ENCODE data around the gene SERINC4.

Gene SERINC4

DNA sequence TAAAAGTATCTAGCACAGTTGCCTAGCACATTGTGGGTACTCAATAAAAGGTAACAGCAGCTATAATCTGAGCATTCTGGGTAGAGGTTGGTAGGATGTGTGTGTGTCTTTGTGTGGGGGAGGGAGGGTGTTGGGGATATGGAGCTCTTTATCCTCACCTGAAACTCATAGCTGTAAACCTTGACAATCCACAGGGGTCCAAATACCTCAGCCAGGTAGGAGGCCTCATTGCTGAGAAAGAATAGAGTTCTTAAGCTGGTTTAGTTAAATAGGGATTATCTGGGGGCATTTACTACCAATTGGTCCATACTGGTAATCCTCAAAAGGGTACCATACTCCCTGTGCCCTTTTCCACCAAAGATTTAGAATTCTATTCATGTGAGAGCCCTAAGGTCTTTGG, 4.0 kb downstream of the SERINC4 start:
- DNase-seq, result no peak

DNA sequence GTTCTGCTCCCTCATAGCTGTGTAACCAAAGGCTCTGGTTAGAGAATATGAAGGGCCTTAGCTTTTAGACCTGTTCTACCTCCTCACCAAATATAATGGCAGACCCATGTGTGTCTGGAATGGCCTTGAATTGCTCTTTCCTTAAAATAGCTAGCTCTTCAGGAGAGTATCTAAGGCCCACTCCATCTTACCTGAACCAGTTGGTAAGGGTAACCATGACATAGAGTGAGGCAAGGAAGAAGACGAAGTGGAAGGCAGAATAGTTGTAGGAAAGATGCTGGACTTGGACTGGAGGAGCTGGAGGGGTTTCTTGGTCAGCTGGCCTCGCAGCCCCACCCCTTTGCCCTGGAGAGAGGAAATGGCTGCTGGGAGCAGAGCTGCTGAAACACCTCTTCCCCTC, 4.8 kb downstream of the SERINC4 start:
- DNase-seq, result no peak

- no peak for DNase-seq
Measured at GRCh38 chr15:43794269-43795037, 5.6 kb downstream of the SERINC4 start.

GRCh38 chr15:43793647-43794046, 6.4 kb downstream of the SERINC4 start:
- DNase-seq, result no peak

- DNase-seq, result peak; percentile 42
Measured at GRCh38 chr15:43792761-43793476, 7.1 kb downstream of the SERINC4 start.

- DNase-seq, result peak; percentile 100
Measured at GRCh38 chr15:43791993-43792760, 7.8 kb downstream of the SERINC4 start, which contains the start of gene SERF2. Gene SERF2 (plus strand): TSS chr15:43792320. CDS start chr15:43792377, 57 bp downstream.

- no peak for DNase-seq
Measured at GRCh38 chr15:43789409-43789808, 10.6 kb downstream of the SERINC4 start.

DNA sequence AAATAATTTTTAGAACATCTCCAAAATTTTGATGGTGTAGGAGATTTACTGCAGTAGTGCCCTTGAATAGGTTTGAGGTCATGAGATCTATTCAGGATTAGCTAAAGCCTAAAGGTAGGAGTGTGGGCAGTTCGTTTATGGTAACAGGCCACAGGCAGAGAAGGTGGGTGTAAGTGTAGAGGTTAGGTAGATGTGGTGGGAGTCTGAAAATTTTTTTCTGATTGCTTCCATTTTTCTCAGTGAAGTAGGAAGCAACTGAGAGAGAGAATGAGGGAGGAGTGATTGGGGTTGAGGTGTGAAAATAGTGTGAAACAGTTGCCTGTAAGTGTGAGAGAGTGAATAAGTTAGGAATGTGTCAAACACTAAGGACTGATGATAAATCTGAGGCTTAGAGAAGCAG, 21.0 kb downstream of the SERINC4 start:
- DNase-seq, result no peak

DNA sequence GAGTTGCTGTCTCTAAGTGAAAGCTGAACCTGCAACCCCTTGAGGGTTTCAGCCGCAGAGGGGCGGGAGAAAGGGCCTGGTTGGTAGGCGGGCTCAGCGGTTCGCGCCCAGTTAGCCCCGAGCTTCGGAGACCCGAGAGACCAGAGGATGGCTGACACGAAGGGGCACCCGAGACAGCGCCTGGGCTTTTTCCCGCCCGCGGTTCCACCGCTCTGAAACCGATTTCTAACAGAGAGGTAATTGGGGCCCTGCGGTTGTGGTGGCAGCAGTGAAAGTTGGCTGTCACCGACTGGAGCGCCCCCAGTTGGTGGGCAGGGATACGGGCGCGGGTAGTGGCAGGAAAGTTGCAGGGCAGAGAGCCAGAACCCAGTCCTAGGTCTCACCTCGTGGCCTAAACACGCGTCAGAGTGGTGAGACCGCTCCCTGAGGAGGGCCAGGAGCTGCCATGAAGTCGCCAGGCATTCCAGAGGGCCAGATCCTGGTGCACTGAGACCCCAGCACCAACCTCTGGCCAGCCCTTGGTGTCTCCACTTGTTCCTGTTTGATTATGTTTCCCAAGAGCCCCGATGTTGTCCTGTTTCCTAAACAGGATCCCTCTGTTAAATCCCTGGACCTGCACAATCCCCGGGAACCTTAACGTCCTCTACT, 22.6 kb downstream of the SERINC4 start:
- DNase-seq, result peak; percentile 88

- peak; percentile 79 for DNase-seq
Measured at GRCh38 chr15:43776718-43777266, 23.2 kb downstream of the SERINC4 start, which contains the start of gene ELL3. Gene ELL3 (minus strand): TSS chr15:43776966. CDS start chr15:43776901, 65 bp downstream.

DNA sequence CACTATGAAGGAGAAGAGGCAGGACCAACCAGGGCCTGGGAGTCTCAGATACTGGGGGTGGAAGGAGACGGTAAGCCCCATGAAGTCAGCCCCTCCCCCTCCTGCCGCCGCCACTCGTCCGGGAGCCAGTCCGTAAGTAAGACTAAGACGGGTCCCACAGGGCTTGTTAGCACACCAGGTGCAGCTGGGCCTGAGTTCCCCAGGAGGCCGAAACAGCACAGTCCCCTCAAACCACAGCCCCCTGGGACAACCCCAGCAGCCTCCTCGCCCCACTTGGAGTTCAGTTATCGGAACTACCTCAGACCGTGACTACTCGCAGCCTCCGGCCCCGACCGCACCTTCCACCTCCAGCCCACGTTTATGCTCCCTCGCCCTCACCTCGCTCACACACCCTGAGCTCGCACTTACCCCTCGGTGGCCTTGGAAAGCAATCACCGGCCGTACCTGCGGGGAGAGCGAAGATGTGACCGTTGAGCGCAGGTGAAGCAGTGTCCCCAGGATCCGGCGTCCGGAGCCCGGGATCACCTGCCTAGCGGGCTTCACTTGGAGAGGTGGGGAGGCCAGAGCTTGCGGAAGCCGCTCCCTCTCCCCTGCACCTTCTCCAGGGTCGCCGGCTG, 23.8 kb downstream of the SERINC4 start:
- no peak for DNase-seq

- DNase-seq, result no peak
Measured at GRCh38 chr15:43775411-43775965, 24.5 kb downstream of the SERINC4 start.

DNA sequence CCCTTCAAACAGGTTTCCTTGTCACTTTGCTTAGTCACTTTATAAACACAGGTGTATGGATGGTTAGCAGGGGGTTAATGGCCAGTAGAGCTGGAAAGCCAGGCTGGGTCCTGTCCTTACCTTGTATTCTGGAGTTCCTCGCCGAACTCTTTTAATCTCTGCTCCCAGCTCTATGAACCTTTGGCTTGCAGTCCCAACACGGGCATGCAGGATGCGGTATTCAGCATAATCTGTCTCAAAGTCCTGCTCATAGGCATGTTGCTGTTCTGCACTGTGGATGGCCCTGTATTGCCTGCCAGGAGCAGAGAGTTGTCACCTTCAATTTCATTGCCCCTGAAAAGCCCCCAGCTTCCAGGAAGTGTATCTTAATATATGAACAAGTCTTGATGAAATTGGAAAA, 26.0 kb downstream of the SERINC4 start:
- no peak for DNase-seq

- DNase-seq, result no peak
Measured at GRCh38 chr15:43772624-43773023, 27.4 kb downstream of the SERINC4 start.

DNA sequence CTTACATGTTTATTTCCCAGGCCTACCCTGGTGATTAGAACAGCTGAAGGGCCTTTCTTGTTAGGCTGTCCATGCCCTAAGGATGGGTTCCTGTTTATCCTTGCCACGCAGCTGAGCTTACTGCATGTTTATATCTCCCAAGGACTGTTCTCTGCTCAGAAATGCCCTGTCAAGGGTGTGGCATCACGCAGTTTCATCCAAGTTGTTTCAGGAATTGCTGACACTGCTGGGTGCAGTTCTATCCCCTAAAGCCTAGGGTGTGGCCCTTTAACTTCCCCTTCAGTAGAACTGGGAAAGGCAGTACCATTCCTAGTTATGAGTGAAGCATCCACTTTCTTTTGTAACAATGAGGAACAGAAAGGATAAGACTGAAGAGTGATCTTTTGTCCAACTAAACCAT, 28.2 kb downstream of the SERINC4 start:
- no peak for DNase-seq

- DNase-seq, result peak; percentile 54
Measured at GRCh38 chr15:43769584-43770228, 30.3 kb downstream of the SERINC4 start.

GRCh38 chr15:43763819-43764446, 36.1 kb downstream of the SERINC4 start:
- no peak for DNase-seq

DNA sequence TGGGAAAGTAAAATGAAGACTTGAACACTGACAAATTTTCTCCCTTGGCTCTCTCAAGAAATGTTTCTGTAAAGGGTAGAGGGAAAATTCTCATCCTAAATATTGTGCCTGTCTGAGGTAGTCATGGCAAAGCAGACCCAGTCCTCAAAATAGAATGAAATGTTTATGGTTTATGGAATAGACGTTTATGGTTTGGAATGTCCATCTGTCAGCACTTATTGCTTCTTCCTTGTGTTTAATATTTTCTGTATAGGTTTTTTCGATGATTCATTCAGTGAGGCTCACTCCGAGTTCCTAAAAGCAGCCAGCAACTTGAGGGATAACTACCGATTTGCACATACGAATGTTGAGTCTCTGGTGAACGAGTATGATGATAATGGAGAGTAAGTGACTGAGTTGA, 37.2 kb downstream of the SERINC4 start:
- DNase-seq, result no peak

DNA sequence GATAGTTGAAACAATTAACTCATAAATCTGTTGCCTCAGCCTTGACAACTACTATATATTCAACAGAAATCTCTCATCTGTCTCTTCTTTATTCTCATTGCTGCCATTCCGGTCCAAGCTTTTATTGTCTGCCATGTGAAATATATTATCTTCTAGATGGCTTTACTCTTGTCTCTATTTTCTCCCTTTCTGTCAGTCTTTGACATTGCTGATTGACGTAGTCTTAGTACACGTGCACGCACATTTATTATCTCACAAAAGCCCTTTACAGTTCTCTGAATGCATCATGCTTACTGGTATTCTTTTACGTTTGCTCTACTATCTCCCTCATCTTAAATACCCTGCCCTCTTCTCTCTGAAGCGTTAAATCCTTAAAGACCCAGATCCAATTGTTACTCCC, 48.1 kb downstream of the SERINC4 start:
- DNase-seq, result no peak

DNA sequence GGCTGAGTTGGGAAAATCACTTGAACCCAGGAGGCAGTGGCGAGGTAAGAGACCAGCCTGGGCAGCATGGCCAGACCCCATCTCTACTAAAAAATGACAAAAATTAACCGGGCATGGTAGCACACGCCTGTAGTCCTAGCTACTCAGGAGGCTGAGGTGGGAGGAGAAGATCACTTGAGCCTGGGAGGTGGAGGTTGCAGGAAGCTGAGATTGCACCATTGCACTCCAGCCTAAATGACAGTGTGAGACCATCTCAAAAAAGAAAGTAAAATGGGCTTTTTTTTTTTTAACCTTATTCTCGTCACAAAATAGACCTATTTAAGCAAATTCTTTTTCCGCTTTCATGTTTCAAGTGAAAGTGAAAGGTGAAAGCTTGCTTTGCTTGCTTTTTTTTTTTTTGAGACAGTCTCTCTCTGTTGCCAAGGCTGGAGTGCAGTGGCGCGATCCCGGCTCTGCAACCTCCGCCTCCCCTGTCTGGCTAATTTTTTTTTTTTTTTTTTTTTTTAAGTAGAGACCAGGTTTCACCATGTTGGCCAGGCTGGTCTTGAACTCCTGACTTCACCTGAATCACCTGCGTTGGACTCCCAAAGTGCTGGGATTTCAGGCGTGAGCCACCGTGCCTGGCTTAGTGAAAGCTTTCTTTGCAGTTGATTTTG, 50.2 kb downstream of the SERINC4 start:
- peak; percentile 74 for DNase-seq

Measured in activated CD4-positive, alpha-beta T cell treated with anti-CD3 and anti-CD28 coated beads, Interleukin-2, amount 50 U/mL, for 16 hours (primary cell).